ENCODE data around the gene MC1R.
"Not testable (repeated sequence)": the region's sequence is repeated elsewhere in the genome, so short reads cannot be mapped to it uniquely, and the experiment has no call there.

Gene MC1R

DNA sequence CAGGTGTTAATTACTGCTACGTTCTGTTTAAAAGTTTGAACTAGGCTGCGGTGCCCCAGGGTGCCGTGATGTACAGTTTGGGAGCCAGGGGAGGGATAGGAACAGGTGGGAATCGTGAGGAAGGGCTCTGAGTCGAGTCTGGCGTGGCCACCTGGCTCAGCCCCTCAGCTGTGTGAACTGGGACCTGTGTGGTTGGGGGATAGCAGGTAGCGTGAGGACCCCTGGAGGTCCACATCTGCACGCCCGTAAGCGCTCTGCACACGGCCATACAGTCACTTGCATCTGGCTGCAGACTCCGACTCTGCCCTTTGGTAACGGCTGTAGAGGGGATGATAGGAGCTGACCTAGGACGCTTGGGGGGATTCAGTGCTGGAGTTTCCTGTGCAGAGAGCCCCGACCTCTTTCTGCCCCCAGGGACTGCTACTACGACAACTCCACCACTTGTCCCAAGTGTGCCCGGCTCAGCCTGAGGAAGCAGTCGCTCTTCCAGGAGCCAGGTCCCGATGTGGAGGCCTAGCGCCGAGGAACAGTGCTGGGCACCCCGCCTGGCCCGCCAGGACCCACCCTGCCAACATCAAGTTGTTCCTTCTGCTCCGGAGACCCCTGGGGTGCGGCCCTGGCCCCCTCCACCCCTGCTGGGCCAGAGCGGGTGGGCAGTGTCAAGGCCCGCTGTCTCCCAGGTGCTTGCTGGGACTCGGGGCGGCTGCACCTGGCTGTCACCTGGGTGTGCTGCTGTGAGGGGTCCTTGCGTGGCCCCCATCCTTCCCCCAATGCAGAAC, 47.0 kb downstream of the MC1R start:
- DNase-seq = no peak

GRCh38 chr16:89966756-89967155, 48.1 kb downstream of the MC1R start:
- no peak for DNase-seq

DNA sequence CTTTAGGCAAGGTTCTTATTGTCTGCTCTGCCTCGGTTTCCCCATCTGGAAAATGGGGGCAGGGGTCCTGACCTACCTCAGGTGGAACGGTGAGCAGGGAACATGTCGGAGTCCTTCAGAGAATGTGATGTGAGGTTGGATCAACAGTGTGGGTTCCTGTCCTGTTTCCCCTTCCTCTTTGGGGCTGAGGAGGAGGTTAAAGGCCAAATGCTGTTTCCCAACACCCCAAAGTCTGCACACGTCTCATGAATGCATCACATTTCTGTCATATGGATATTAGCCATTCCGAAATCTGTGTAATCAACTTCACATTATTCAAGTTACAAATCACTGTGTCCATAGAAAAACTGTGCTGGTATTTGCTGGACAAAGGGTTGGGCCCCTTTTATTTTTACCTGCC, 48.8 kb downstream of the MC1R start:
- DNase-seq = not testable (repeated sequence)

- not testable (repeated sequence) for DNase-seq
These were observed 49.4 kb downstream of the MC1R start for GRCh38 chr16:89968074-89968473.

DNA sequence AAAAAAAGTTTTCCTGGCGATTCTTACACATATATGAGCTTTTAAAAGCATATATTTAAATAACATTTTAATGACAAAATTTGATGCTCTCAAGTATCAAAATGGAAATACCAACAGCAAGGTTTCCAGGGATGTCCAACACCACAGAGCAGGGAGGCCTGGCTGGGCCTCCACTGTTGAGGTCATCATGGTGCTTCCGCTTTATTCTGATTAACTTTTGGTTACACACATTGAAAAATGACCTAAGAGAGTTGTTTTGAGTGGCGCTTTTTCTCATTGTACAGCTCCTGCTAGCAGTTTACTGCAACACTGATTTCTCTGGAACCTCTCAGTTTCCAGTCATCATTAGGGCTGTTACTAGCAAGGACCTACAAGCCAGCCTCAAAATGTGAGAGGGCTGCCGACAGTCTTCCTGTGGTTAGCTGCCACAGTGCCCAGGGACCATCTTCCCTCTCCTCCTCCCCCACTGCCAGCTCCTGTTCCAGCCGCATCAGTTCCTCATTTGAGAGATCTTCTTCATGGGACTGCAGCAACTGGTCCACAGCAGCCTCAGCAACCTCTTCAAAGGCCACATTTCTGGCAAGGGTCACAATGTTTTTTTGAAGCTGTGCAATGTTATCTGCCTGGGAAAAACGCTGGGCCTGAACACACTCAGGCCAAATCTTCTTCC, 51.2 kb downstream of the MC1R start:
- DNase-seq = no peak
